SH-SY5Y (cell line): ENCODE measurements around the gene LUC7L3.

Experiments used
- GATA2 ChIP-seq: IDR thresholded peaks from 2 replicates; pipeline ENCODE4 v1.6.1; 2011; ENCODE audit warnings: mild to moderate bottlenecking, low read depth, low read length
- GATA3 ChIP-seq: IDR thresholded peaks from 2 replicates; pipeline ENCODE4 v1.6.1; 2011; ENCODE audit warnings: low read depth, mild to moderate bottlenecking, low read length, moderate library complexity

- TF ChIP-seq GATA2: no peak
- TF ChIP-seq GATA3: no peak
Measured at GRCh38 chr17:50686494-50687199, 32.8 kb upstream of the LUC7L3 start.
